Kidney (tissue), 14 donors: ENCODE measurements around the gene VWF. TPM values are rescaled to one million over a fixed set of nuclear protein-coding genes. Genes with fewer than 3 reads are reported as not detected.

Experiments used
- DNase-seq, 5 donors: peaks; one replicate each; pipeline ENCODE4 v3.0.0-alpha.2; 2013 to 2020
- FAIRE-seq: peaks from 2 replicates; lab custom pipeline; 2012; peaks lifted over from hg19 to GRCh38; lab: Jason Lieb, UNC
- H3K27ac ChIP-seq, 2 donors: one replicate each; pipeline ENCODE4 v1.7.0; 2013; ENCODE audit warnings: low read depth in 2 of 2, low read length in 2 of 2, inconsistent platforms in 1 of 2
- H3K27me3 ChIP-seq: one replicate; pipeline ENCODE4 v1.7.1; 2013; ENCODE audit warnings: low read length, inconsistent platforms; ENCODE audit not compliant: control insufficient read depth, insufficient read depth
- H3K36me3 ChIP-seq, 3 donors: one replicate each; pipeline versions ENCODE4 v1.7.0 to v1.7.1; 2013; ENCODE audit warnings: low read length in 3 of 3, control low read depth in 1 of 3, inconsistent platforms in 1 of 3; ENCODE audit not compliant: insufficient read depth in 3 of 3, control insufficient read depth in 2 of 3
- H3K4me1 ChIP-seq, 3 donors: one replicate each; pipeline versions ENCODE4 v1.7.0 to v1.7.1; 2013; ENCODE audit warnings: low read length in 3 of 3, inconsistent platforms in 1 of 3, low read depth in 1 of 3; ENCODE audit not compliant: control insufficient read depth in 2 of 3, insufficient read depth in 2 of 3
- H3K4me3 ChIP-seq, 3 donors: one replicate each; pipeline versions ENCODE4 v1.7.0 to v1.8.1; 2013; ENCODE audit warnings: low read length in 3 of 3, control low read depth in 1 of 3, inconsistent platforms in 1 of 3
- H3K9ac ChIP-seq, 3 donors: one replicate each; pipeline versions ENCODE4 v1.7.0 to v1.7.1; 2013; ENCODE audit warnings: low read length in 3 of 3, control low read depth in 1 of 3, inconsistent platforms in 1 of 3
- H3K9me3 ChIP-seq, 3 donors: one replicate each; pipeline versions ENCODE4 v1.7.0 to v1.7.1; 2013; ENCODE audit warnings: low read length in 3 of 3, control low read depth in 1 of 3, inconsistent platforms in 1 of 3; ENCODE audit not compliant: control insufficient read depth in 2 of 3, insufficient read depth in 1 of 3
- CTCF ChIP-seq: IDR thresholded peaks from 3 replicates; pipeline ENCODE4 v1.5.1; 2012; ENCODE audit warnings: mild to moderate bottlenecking, moderate library complexity, borderline replicate concordance; ENCODE audit not compliant: insufficient read depth; ENCODE audit errors: extremely low read depth
- intact Hi-C: fragments of 100-400 bp; cut with DNase I; formaldehyde crosslinking; loops from one replicate; pipeline ENCODE4 v1.11.1; 2022
- polyA plus RNA-seq: library from polyadenylated mRNA; stranded (reverse); fragments of 350-450 nt; fragmentation: Illumina TruSeq; extraction: RNeasy Lipid Tissue Mini Kit (QIAGEN cat#74804); gene quantifications from one replicate; pipeline ENCODE4 v1.2.3, GENCODE V29; 2014; ENCODE audit warnings: low read depth, low replicate concordance; ENCODE audit not compliant: insufficient read depth
- total RNA-seq: library from RNA; stranded (reverse); fragmentation: NEBNext Ultra II Directional; extraction: Animal tissue kit (Norgen Biotek cat#: 25700); gene quantifications from one replicate; pipeline ENCODE4 v1.2.1, GENCODE V29; 2021
- donor health status: control.
- donor health status: control.
- donor health status: control.
- donor health status: control.
- donor health status: control.
- donor health status: DM: yes; HTN: yes; CAD: no.
- donor health status: Normal renal cell carcinoma (clear cell type).

VWF gene
- total and polyA plus RNA-seq, 2 donors from 2014 or later = 9.6 to 183 TPM

DNA sequence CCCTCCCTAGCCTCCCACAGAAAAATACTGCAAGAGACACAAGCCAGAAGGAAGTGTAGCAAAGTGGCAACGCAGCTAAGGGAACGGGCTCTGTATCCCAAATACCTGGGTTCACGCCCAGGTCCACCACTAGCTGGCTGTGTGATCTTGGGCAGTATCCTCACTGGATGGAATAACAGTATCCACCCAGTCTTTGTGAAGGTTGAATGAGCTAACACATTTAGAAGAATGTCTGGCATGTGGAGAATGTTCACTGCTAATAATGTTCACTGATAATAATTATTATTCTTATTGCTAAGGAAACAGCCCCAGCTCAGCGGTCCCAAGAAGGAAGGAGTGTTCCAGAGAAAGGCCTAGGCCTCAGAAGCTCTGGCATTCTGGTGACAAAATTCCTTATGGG is 70.9 kb downstream of the VWF start:
- H3K36me3 ChIP-seq = no peaks in the 10 kb centered on the region
- no peak for FAIRE-seq
- H3K27ac ChIP-seq = peak overlapping the region in 1 of 2 donors; percentile 60
- no peak overlapping the region for H3K9ac ChIP-seq
- DNase-seq = peak in 4 of 5 donors; percentile 51 to 84 (median 66)
- peaks cover 0 to 18% (median 13%) of the 10 kb centered on the region in 3 donors for H3K4me1 ChIP-seq
- no peak overlapping the region for H3K4me3 ChIP-seq
- intact Hi-C loops = no loop called here
- H3K9me3 ChIP-seq = no peaks in the 10 kb centered on the region
- no peak for TF ChIP-seq CTCF
- no peaks in the 10 kb centered on the region for H3K27me3 ChIP-seq

GRCh38 chr12:6052940-6053329 is 71.5 kb downstream of the VWF start:
- H3K27me3 ChIP-seq = no peaks in the 10 kb centered on the region
- DNase-seq = no peak
- no peak overlapping the region for H3K4me3 ChIP-seq
- intact Hi-C loops = no loop called here
- no peak overlapping the region for H3K27ac ChIP-seq
- no peak for TF ChIP-seq CTCF
- H3K9ac ChIP-seq = no peak overlapping the region
- H3K36me3 ChIP-seq = no peaks in the 10 kb centered on the region
- no peak for FAIRE-seq
- H3K9me3 ChIP-seq = no peaks in the 10 kb centered on the region
- H3K4me1 ChIP-seq = peaks cover 0 to 18% (median 13%) of the 10 kb centered on the region in 3 donors

DNA sequence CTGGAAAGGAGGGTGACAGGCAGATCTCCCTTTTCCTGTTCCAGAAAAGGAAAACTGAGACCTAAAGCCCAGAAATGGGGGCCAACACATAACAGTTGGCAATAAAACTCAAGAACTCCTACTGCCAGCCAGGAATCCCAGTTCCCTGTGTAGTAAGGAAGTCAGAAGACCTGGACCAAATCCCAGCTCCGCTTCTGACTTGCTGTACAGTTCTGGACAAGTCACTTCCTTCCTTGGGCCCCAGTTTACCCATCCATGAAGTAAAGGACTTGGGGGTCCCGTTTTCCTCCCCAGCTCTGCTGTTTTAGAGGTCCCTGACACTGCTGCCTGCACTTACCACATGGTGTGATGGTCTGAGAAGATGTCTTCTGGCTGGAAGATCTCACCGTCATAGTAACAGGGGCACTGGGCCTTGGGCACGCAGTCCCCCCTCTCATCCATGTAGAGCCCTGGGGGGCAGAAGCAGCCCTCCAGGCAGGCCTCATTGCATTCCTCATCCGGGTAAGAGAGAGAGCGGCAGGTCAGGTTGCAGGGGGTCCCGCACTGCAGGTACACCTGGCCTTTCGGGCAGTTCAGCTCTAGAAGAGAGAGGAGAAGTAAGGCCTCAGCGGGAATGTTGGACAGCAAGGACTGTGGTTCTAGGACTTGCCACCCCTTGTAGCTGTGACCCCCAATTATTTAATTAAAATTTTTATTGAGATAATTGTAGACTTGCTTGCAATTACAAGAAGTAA is 72.1 kb downstream of the VWF start:
- FAIRE-seq (no peak), DNase-seq (no peak)
- Histone ChIP-seq H3K4me1 (peaks cover 0 to 18% (median 13%) of the 10 kb centered on the region in 3 donors), H3K4me3 (no peak overlapping the region), H3K9me3 (no peaks in the 10 kb centered on the region), H3K36me3 (no peaks in the 10 kb centered on the region), H3K27me3 (no peaks in the 10 kb centered on the region), H3K27ac (no peak overlapping the region), H3K9ac (no peak overlapping the region)
- intact Hi-C loops = no loop called here
- TF ChIP-seq CTCF = no peak
